ENCODE measurements around the gene RRM2. TPM values are rescaled to one million over a fixed set of nuclear protein-coding genes. Genes with fewer than 3 reads are reported as not detected.

Gene RRM2
- polyA plus RNA-seq, 1 donor from 2014 or later = 0.57 TPM

DNA sequence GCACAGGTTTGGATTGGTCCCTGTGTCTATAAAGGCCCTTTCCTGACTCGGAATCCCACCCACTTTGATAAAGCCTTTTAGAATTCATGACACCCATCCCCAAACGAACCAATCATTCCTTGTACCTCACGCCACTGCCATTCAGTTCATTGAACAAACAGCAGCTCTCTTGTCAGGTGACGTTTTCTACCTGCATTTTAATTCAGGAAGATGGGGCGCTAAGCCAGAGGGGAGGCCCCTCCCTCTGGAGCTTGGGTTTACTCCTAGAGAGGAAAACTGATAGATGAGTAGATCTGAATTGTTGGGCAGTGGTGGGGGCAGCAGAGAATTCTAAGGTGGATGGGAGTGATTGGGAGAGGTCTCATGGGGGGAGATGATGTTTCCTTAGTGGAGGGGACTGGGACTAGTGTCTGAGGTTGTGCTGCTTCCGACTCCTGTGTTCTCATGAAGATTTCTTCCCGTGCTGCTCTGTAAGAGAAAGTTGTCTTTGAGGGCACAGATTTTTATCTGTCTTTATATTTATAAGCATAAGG, 9.6 kb downstream of the RRM2 start:
- no peak overlapping the region for H2AFZ ChIP-seq (ENCODE audit: low read depth, low read length)
- TF ChIP-seq MXI1 (conservative IDR thresholded peaks at IDR 0.05; ENCODE audit: poor library complexity, severe bottlenecking) (no peak), TAF1 (IDR thresholded peaks at IDR 0.05; ENCODE audit: low read depth) (no peak), POLR2AphosphoS5 (IDR thresholded peaks at IDR 0.05) (no peak), EP300 (conservative IDR thresholded peaks at IDR 0.05; ENCODE audit: poor library complexity, severe bottlenecking) (no peak), RAD21 (conservative IDR thresholded peaks at IDR 0.05) (no peak)
- H3K27ac ChIP-seq (ENCODE audit: low read length) = no peak overlapping the region
- H3K9ac ChIP-seq (ENCODE audit: low read length) = no peak overlapping the region
- no peaks in the 10 kb centered on the region for H3K79me2 ChIP-seq (replicated peaks; ENCODE audit: insufficient read depth, low read length)
- no peaks in the 10 kb centered on the region for H3K9me3 ChIP-seq (ENCODE audit: low read length)
- no peaks in the 10 kb centered on the region for H3K27me3 ChIP-seq (ENCODE audit: insufficient read depth, low read depth, low read length)
- H3K9me2 ChIP-seq (ENCODE audit: insufficient read depth, low read length) = no peaks in the 10 kb centered on the region
- no peaks in the 10 kb centered on the region for H4K20me1 ChIP-seq (ENCODE audit: insufficient read depth)
- H3F3A ChIP-seq (ENCODE audit: insufficient read depth, low read length, poor library complexity, severe bottlenecking) = no peaks in the 10 kb centered on the region
- H3K36me3 ChIP-seq (ENCODE audit: insufficient read depth, low read length) = no peaks in the 10 kb centered on the region
- no peak overlapping the region for H3K4me3 ChIP-seq (ENCODE audit: low read length)
- no peak overlapping the region for H3K4me2 ChIP-seq (ENCODE audit: low read length)

DNA sequence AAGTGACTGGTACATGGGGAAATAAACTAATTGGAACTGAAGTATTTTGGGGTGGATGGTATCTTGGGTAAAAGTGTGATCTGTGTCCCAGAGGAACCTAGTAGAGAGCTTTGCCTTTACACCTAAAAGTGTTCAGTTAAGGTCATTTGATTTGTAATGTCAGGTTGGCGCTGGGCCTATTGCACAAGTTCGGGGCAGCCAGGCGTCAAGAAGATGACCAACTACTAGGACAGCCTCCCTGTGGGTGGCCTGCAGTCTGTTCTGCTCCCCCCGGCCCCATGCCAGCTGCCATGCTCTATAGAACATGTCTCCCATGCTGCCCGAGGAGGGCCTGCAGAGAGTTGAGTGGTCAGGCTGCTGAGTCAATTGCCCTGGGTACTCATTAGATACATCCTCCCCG, 10.1 kb downstream of the RRM2 start:
- no peaks in the 10 kb centered on the region for H3F3A ChIP-seq (ENCODE audit: insufficient read depth, low read length, poor library complexity, severe bottlenecking)
- no peaks in the 10 kb centered on the region for H3K27me3 ChIP-seq (ENCODE audit: insufficient read depth, low read depth, low read length)
- no peaks in the 10 kb centered on the region for H4K20me1 ChIP-seq (ENCODE audit: insufficient read depth)
- no peaks in the 10 kb centered on the region for H3K79me2 ChIP-seq (replicated peaks; ENCODE audit: insufficient read depth, low read length)
- H3K9me2 ChIP-seq (ENCODE audit: insufficient read depth, low read length) = no peaks in the 10 kb centered on the region
- H3K27ac ChIP-seq (ENCODE audit: low read length) = no peak overlapping the region
- H3K36me3 ChIP-seq (ENCODE audit: insufficient read depth, low read length) = no peaks in the 10 kb centered on the region
- no peak for TF ChIP-seq POLR2AphosphoS5 (IDR thresholded peaks at IDR 0.05)
- no peak for TF ChIP-seq SMC3 (conservative IDR thresholded peaks at IDR 0.05; ENCODE audit: poor library complexity)
- TF ChIP-seq MXI1 (conservative IDR thresholded peaks at IDR 0.05; ENCODE audit: poor library complexity, severe bottlenecking) = no peak
- no peak for TF ChIP-seq EP300 (conservative IDR thresholded peaks at IDR 0.05; ENCODE audit: poor library complexity, severe bottlenecking)
- no peak for TF ChIP-seq RAD21 (conservative IDR thresholded peaks at IDR 0.05)
- TF ChIP-seq, protein P1, sequence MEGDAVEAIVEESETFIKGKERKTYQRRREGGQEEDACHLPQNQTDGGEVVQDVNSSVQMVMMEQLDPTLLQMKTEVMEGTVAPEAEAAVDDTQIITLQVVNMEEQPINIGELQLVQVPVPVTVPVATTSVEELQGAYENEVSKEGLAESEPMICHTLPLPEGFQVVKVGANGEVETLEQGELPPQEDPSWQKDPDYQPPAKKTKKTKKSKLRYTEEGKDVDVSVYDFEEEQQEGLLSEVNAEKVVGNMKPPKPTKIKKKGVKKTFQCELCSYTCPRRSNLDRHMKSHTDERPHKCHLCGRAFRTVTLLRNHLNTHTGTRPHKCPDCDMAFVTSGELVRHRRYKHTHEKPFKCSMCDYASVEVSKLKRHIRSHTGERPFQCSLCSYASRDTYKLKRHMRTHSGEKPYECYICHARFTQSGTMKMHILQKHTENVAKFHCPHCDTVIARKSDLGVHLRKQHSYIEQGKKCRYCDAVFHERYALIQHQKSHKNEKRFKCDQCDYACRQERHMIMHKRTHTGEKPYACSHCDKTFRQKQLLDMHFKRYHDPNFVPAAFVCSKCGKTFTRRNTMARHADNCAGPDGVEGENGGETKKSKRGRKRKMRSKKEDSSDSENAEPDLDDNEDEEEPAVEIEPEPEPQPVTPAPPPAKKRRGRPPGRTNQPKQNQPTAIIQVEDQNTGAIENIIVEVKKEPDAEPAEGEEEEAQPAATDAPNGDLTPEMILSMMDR (IDR thresholded peaks at IDR 0.05; ENCODE audit: poor library complexity, severe bottlenecking) = no peak
- no peak for TF ChIP-seq TAF1 (IDR thresholded peaks at IDR 0.05; ENCODE audit: low read depth)
- no peak for TF ChIP-seq EZH2 (IDR thresholded peaks at IDR 0.05; ENCODE audit: borderline replicate concordance, insufficient read depth, low read length, poor library complexity, severe bottlenecking)
- TF ChIP-seq, protein P2, sequence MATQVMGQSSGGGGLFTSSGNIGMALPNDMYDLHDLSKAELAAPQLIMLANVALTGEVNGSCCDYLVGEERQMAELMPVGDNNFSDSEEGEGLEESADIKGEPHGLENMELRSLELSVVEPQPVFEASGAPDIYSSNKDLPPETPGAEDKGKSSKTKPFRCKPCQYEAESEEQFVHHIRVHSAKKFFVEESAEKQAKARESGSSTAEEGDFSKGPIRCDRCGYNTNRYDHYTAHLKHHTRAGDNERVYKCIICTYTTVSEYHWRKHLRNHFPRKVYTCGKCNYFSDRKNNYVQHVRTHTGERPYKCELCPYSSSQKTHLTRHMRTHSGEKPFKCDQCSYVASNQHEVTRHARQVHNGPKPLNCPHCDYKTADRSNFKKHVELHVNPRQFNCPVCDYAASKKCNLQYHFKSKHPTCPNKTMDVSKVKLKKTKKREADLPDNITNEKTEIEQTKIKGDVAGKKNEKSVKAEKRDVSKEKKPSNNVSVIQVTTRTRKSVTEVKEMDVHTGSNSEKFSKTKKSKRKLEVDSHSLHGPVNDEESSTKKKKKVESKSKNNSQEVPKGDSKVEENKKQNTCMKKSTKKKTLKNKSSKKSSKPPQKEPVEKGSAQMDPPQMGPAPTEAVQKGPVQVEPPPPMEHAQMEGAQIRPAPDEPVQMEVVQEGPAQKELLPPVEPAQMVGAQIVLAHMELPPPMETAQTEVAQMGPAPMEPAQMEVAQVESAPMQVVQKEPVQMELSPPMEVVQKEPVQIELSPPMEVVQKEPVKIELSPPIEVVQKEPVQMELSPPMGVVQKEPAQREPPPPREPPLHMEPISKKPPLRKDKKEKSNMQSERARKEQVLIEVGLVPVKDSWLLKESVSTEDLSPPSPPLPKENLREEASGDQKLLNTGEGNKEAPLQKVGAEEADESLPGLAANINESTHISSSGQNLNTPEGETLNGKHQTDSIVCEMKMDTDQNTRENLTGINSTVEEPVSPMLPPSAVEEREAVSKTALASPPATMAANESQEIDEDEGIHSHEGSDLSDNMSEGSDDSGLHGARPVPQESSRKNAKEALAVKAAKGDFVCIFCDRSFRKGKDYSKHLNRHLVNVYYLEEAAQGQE (IDR thresholded peaks at IDR 0.05; ENCODE audit: borderline replicate concordance) = no peak
- no peaks in the 10 kb centered on the region for H3K9me3 ChIP-seq (ENCODE audit: low read length)
- no peak overlapping the region for H3K9ac ChIP-seq (ENCODE audit: low read length)
- H2AFZ ChIP-seq (ENCODE audit: low read depth, low read length) = no peak overlapping the region
- no peak overlapping the region for H3K4me2 ChIP-seq (ENCODE audit: low read length)
- no peak overlapping the region for H3K4me3 ChIP-seq (ENCODE audit: low read length)

Measured in neural cell (in vitro differentiated cells).